KG1 (cell line): Measurements from ENCODE around the gene TOB1.

Source experiments
- DNase-seq: peaks from one replicate; lab custom pipeline; 2025; lab: John Stamatoyannopoulos, UW

TOB1 gene

DNA sequence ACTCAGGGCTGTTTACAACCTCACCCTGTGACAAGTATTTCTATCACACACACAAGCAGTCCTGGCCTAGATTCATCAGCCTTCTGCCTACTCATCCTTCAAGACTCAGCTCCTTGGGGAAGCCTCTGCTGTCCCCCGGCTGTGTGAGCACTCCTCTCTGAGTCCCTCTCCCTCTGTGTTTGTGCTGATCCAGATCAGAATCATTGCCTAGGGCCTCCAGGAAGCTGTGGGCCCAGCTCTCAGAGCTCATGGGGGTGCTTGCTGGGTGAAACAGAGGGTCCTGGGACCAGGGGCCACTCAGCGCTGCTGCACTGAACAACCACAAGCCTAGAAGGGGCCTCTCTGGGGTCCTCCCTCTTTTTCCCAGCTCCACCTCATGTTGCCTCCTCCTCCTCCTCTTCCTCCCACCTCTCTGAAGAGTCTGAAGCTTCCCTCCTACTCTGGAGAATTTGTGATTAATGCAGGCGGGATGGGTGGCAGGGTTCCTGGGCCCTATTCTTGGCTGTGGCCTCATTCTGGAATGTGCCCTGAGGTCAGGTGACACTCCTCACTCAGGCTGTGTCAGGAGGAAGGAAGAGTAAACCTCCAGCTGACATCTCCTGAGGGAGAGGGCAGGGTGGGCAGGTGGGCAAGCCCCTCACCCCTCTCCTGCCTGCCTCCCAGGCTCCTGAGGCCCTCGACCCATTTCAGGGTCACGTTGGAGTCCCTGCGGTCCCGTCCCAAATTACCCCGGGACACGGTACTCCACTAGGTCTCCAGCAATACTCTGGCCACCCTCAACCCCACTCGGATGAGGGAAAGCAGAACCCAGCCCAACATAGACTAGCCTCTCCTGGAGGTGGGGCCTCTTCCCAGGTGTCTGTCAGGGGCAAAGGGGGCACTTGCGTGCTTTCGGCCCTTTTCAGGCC is 20.7 kb downstream of the TOB1 start:
- no peak for DNase-seq

DNA sequence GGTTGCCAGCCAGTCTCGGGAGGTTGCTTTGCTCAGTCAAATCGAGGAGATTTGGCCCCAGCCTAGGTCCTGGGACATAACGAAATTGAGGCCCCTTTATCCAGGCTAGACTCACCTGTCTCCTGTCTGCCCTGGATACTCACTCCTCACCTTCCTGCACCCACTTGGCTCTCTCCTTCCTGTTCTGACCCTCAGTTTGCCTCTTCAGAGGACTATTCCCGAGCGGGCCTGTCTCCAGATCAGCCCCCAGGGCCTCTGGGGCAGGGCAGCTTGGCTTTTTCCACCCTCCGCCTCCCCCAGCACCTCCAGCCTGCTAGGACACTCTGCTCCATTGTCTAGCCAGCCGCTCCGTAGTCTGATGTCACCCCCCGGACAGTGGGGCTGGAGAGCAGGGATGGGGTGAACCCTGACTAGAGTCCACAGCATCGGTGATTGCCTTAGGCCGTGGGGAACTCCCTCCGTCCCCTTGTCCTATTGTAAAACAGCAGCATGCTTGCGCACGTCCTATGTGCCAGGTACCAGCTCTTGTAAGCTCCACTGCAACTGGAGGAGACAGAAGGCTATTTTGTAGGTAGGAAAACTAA is 21.9 kb downstream of the TOB1 start:
- no peak for DNase-seq

DNA sequence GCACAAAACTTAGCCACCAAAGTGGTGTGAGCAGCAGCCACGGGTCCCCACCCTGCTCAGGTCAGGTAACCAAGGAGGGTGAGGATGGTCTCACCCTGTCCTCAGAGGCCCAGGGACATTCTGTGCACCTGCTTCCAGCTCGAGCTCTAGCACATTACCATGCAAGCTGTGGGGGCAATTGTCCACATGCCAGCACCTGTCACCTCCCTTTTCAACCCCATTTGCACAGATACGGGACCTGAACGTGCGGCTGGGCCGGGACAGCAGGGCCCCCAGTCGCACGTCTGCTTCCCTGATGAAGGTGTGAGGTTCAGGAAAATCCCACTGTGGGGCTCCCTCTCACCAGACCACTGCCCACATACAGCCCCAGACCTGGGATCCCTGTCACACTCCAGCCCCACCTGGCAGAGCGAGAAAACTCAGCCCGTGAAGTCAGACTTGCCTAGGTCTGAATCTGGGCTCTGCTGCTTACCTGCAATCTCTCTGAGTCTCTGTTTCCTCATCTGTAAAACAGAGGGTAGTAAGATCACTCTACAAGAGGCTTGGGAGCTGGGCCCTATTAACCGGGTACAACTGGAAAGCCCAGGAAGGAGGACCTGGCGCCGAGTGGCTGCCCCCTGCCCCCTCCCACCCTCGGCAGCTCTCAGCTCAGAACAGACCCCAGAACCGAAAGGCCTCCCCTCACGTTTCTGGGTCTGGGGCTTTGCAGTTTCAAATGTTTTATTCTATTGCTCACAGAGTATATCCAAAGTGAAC is 22.8 kb downstream of the TOB1 start:
- DNase-seq, result no peak

DNA sequence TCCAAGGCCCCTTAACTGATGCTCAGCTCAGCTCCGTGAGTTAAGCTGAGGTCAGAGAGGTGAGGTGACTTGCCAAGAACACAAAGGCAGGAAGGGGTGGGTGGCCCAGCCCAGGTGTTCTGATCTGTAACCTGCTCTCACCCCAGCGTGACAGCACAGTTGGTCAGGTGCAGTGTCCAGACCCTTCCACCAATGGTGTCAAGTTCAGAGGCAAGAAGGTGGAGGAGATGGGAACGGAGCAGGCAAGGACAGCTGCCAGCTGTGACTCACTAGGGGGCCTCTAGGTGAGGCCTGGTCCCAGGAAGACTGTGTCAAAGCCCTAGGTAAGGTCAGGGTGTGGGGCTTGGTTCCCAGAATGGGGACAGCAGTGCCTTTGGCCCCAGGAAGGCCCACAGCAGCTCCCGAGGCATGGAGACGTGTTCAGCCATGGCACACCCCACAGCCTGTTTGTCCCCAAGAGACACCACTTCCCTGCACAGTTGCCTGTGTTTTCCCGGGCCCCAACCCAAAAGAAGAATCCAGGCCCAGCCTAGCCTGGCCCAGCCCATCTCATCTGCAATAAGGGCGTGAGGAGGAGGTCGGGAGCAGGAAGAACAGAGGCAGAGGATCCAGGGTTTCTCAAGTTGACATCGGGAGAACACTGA is 23.5 kb downstream of the TOB1 start:
- DNase-seq, result no peak

DNA sequence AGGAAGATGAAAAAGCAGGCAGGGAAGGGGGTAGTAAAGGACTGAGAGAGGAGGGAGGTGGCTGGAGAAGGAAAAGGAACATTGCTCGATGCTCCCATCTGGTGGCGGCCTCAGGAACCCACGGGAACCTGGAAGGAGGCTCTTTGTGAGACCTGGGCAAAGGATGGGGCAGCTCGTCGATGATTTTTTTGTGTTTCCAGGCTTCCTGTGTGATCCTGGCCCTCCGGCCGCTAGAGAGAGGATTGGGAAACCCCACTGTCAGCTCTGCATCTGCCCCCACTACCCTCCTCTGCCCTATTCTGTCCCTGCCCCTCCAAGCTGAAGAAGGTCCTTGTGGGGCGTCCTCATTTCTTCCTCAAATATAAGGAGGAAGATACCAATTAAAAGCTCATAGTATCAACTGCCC is 24.2 kb downstream of the TOB1 start:
- peak; percentile 25 for DNase-seq

DNA sequence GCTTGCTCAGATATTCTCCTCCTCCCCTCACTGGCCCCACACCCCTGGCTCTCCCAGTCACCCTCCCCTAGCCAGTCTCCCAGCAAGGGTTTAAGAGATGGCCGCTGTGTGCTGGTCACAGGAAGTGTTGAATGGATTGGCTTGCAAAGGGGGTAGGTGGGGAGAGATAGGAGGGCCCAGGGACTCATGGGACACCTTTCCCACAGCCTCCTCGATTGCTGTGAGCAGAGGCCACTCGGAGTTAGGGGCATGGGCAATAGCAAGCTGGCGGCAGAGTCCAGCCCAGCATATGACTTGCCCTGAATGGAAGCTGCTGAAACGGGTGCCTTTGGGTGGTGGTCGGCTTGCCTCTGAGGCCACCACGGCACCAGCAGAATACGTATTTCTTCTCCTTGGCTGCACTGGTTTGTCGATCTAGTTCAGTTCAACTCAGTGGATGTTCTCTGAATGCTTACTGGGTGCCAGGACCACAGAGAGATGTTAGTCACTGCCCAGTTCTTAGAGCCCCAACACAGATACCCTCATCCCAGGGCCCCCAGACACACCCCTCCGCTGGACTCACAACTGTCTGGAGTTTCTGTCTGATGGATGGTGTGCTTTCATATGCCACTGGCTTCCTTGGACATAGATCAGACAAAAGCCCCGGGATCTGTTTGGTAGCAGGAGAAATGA is 24.7 kb downstream of the TOB1 start:
- no peak for DNase-seq

DNA sequence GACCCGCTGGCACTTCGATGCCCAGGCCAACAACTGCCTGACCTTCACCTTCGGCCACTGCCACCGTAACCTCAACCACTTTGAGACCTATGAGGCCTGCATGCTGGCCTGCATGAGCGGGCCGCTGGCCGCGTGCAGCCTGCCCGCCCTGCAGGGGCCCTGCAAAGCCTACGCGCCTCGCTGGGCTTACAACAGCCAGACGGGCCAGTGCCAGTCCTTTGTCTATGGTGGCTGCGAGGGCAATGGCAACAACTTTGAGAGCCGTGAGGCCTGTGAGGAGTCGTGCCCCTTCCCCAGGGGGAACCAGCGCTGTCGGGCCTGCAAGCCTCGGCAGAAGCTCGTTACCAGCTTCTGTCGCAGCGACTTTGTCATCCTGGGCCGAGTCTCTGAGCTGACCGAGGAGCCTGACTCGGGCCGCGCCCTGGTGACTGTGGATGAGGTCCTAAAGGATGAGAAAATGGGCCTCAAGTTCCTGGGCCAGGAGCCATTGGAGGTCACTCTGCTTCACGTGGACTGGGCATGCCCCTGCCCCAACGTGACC is 25.8 kb downstream of the TOB1 start:
- DNase-seq, result no peak

DNA sequence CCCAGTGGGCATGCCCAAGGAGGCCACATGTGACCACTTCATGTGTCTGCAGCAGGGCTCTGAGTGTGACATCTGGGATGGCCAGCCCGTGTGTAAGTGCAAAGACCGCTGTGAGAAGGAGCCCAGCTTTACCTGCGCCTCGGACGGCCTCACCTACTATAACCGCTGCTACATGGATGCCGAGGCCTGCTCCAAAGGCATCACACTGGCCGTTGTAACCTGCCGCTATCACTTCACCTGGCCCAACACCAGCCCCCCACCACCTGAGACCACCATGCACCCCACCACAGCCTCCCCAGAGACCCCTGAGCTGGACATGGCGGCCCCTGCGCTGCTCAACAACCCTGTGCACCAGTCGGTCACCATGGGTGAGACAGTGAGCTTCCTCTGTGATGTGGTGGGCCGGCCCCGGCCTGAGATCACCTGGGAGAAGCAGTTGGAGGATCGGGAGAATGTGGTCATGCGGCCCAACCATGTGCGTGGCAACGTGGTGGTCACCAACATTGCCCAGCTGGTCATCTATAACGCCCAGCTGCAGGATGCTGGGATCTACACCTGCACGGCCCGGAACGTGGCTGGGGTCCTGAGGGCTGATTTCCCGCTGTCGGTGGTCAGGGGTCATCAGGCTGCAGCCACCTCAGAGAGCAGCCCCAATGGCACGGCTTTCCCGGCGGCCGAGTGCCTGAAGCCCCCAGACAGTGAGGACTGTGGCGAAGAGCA is 26.4 kb downstream of the TOB1 start:
- DNase-seq, result no peak

DNA sequence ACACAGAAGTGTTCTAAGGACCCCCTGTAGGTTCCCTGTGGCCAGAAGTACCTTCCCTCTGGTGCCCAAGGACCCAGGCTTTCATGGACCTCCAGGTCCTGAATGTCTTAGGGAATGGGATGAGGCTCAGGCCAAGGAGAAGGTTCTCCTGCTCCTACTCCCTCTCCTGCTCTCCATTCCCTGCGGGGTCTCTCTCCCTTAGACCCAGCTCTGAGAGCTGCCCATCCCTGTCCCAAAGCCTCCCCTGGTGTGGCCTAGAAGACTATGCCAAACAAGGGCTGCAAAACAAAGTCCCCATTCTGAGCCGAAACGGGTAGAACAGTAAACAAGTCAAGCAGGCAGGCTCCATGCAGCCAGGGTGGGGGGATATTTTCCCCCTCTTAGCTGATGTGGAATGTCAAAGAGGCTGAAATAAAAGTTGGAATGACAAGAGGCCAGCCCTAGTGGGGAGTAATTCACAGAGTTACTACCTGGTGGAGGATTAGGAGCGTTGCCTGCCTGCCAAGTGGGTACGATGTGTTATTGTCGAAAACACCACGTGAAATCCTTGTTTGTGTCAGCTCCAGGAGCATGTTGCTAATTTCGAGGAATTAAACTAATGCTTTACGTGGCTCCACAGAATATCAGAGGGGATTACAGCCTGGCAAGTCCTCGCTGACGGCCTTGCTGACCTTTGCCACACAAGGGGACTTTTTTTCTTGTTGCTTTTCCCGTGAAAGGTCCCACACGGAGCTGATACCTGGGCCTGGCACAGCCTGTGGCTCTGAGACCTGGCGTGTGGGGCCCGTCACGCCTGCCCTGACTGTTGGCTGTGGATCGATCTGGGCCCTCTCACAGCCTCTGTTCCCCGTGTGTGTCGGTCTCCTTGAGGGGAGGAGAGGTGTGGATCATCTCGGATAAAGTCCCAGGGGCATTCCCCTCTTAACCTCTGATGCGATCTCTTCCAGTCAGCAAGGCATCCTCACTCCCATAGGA is 27.9 kb downstream of the TOB1 start:
- no peak for DNase-seq

DNA sequence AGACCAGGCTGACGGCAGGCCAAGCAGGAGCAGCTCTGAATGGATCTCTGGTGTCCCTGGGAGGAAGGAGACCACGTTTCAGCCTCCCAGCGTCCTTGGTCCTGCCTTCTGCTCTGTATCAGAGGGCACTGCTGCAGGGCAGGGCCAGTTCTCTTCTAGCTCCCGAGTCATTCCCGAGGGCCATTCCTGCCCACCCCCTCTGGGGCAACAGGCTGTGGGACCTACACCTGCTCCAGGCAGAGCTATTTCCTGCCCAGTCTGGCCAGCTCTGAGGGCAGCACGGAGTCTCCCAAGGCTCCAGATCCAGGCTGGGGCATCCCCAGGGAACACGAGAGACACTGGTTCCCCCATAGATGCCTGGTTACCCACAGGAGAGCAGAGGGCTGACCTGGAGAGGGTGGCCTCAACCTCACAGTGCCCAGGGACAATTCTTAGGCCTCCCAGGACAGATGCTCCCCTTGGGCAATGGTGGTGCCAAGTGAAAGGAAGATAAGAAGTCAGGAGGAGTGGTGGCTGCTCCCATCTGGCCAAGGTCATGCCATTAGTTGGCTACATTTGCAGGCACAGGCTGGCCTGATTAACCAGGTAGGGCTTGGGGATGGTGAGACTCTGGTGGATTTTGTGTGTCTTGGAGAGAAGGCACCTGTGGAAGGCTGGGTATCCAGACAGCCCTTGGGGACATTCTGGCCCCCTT is 28.7 kb downstream of the TOB1 start:
- DNase-seq, result no peak

DNA sequence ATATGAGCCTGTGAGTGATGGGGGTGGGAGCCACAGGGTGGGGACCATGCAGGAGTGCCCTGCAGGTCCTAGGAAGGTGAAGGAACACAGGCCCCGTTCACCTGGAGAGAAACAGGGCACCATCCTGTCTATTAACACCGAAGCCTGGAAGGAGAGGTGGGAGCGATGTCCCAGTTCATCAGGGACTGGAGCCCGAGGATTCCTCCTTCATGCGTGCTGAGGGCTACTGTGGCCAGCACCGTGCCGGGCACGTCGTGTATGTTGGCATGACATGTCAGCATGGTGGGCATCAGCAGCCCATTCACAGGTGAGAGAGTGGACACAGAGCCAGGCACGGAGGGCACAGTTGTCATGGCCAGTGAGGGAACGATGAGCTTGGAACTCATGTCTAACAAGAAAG is 29.3 kb downstream of the TOB1 start:
- no peak for DNase-seq

DNA sequence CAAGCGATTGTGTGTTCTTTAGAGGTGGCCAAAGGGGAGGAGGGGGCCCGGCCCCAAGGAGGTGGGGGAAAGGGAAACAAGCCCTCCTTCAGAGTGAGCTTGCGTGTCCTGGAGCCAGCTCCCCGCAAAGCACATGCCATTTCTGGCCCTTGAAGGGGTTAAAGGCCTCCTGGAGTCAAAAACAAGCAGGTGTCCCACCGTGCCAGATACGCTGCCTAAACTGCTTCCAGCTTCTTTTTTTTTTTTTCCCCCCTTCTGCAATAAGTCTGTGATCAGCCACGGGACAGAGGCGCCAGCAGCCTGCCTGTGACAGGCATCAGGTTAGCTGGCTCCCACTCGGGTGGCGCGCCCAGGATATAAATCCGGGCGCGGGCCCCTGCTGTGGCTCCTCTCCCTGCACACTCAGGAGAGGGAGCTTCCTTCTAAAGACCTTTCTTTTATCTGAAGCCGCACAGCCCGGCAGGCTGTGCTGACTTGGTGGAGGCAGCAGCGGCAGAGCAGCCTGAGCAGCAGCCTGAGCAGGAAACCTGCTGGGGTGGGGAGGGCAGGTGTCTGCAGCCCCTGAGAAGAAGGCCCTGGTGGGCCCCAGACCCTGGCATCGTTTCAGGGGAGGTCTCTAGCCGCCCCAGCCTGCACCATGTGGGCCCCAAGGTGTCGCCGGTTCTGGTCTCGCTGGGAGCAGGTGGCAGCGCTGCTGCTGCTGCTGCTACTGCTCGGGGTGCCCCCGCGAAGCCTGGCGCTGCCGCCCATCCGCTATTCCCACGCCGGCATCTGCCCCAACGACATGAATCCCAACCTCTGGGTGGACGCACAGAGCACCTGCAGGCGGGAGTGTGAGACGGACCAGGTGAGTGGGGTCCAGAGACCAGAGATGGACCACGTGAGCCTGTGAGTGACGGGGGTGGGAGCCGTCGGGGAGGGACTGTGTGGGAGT is 30.6 kb downstream of the TOB1 start, which contains the start of gene WFIKKN2:
WFIKKN2 (plus strand) TSS at position 286 of the 934 bp plus-strand sequence; CDS start at position 638, 352 bp downstream.
- no peak for DNase-seq

DNA sequence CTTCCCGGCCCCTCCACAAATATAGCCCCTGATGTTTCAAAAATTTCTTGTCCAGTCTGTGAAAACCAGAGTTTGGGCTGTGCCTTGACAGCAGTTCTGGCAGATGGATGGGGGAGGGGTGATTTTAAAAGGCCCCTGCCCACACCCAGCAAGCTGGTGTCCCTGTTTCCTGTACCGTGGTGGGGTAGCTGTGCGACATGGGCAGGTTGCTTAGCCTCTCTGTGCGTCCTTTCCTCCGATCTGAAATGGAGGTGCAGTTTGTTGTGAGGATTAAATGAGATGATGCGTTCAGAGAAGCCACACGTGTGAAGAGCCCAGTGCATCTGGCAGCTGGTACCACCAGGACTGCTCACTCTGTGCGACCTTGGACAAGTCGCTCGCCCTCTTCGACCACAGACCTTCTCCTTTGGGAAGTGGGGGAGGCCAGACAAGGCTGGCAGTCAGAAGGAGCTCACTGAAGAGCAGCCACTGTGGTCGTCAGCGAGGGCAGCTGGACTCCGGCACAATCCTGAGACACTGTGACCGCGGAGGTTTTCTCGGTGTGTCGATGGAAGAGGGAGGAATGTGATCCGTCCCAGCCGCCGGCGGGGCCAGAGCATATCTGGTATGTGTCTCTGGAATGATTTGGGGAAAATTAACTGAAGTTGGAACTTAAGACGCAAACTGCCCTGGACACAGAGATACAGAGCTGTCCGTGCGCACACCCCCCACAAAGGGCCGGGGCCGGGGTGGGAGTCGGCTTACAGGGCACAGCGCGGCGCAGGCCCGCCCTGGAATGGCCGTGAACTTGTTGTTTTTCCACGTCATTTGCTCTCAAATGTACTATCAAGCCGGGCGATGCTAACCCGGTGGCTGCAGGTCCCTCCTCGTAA is 31.5 kb downstream of the TOB1 start:
- DNase-seq, result no peak

DNA sequence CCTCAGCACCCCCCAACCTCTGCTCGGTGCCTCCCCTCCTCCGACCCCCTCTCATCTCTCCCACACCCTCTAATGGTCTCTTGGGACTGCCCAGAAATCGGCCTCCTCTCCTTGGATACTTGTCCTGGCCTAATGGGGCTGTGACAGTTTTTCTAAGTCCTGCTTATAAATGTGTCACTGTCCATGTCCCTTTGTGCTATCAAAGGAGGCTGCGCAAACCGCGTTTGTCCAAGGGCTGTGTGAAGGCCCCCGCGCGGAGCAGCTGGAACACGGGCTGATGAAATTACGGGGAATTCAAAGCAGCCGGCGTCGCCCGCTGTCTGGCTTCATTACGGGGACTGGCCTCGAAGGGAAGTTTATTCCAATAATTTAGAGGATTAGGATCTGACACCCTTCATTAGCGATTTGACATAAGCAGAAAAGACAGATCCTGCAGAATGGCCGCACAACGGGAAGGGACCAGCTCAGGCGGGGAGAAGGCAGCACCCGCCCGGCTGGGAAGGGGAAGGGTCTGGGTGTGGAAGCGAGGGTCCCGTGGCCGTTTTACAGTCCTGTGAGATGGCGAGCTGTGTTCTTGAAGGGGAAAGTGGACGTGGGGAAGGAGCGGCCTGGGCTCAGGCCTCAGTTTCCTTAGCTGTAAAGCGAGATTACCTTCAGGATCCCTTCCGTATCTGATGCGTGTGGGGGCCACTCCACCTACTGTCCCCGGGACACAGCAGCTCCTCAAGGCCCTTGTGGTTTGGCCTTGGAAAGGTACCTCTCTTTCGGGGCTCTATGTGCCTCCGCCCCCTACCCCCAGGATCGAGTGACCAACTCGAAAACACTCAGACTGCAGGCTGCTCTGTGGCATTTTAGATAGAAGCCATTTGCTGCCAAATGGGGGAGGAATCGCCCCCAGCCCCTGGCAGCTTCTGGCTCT is 32.4 kb downstream of the TOB1 start:
- DNase-seq, result no peak

DNA sequence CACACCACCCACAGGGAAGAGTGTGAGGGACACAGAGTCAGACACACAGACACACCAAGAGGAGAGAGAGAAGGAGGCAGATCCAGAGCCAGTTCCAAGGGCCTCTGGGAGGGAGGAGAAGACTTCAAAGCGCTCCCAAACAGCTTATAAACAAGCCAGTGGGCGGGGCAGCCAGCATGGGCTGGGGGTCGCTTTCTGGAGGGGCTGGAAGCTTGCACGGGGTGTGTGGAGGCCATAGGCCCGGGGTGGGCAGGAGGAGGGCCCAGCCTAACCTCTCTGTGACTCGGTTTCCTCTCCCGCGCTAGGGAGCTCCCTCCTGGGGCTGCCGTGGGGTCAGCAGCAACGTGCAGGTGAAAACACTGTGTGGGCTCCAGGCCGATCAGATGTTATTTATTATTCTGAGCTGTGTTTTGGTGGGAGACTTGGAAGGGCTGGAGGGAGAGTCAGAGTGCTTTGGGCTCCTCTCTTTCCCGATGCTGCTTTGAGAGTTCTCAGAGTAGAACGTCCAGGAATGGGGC is 33.2 kb downstream of the TOB1 start:
- no peak for DNase-seq
